ENCODE results near the gene PCYT1A.

- TF ChIP-seq EZH2 (IDR thresholded peaks at IDR 0.05; ENCODE audit: low read length) (no peak), CTCF (optimal IDR thresholded peaks at IDR 0.05 in 1 of 3, IDR thresholded peaks at IDR 0.05 in 1 of 3, conservative IDR thresholded peaks at IDR 0.05 in 1 of 3; ENCODE audit: extremely low read depth in 1 of 3, insufficient read depth in 2 of 3, low read length in 3 of 3) (no peak)
These were observed 93.0 kb downstream of the PCYT1A start for GRCh38 chr3:196194542-196194915.

Data from keratinocyte (primary cell).